NCI-H460 (cell line): ENCODE measurements around the gene VSNL1. TPM values are rescaled to one million over a fixed set of nuclear protein-coding genes. Genes with fewer than 3 reads are reported as not detected.
A peak's percentile ranks its signal among the peaks of the same experiment; 100 is the strongest.

Source experiments
- DNase-seq: peaks from one replicate; pipeline ENCODE4 v3.0.0-alpha.2; 2016; ENCODE audit warnings: low read depth; ENCODE audit errors: extremely low read depth
- polyA plus RNA-seq: library from polyadenylated mRNA; depleted of rRNA; stranded (reverse); fragments of >200 nt; gene quantifications from 2 replicates; pipeline ENCODE4 v1.2.3, GENCODE V29; 2014; cell fraction: nucleus; rRNA removed
- total RNA-seq: library from RNA; depleted of rRNA; stranded (reverse); fragments of >200 nt; shearing (Covaris generic); gene quantifications from 2 replicates; pipeline ENCODE4 v1.2.3, GENCODE V29; 2014; rRNA removed

Gene VSNL1
- not detected in 2 replicates for total RNA-seq
- not detected in 2 replicates for polyA plus RNA-seq

DNA sequence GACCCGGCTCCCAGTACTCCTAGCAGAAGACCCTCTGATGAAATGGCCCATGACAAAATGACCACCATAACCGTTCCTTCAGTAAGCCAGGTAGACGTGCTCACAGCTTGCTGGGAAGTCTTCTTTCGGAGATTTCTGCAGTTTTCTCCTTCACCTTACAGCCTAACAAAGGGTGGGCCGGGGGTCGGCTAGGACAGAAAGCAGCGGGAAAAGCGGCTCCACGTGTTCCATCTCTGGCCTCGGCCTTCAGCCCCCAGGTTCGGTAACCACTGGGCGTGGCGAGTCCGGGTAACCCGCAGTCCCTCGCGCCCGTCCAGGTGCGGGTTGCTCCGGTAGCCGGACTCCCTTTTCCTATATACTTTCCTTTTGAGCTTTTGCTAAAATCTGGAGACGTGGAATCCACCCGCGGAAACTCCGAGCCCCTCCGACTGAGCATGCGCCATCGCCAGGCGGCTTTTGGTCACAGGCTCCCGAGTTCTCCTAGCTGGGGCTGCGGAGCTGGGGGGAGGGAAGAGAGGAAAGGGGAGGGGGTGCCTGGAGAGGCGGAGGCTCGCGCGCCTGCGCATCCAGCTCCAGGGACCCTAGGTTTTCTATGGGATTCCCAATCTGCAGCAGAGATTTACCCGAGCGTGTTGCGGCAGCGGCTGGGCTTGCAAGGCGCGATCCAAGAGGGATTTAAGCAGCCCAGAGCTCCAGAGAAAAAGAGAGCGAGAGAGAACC lies at the start of gene VSNL1:
Gene VSNL1, plus strand, starts transcription at position 604 of the 720 bp plus-strand sequence. CDS start 51,379 bp downstream, outside the sequence.
- no peak for DNase-seq

DNA sequence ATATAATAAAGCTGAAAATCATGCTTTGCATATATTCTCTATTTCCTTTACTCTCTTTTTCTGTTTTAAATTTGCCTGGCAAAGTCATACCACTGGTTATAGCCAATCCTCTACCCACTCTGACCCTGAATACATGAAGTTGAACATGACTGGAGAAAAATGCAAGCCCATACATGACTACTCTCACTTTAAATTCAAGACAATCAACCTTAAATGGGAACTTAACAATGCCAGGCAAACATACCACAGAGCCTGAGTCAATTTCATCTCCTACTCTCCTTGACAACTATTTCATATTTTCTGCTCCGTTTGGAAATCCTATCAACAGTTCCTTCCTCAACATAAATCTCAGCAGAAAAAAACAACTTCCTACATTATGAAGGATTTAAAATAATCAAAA lies 44.9 kb upstream of the VSNL1 start:
- DNase-seq = no peak

DNA sequence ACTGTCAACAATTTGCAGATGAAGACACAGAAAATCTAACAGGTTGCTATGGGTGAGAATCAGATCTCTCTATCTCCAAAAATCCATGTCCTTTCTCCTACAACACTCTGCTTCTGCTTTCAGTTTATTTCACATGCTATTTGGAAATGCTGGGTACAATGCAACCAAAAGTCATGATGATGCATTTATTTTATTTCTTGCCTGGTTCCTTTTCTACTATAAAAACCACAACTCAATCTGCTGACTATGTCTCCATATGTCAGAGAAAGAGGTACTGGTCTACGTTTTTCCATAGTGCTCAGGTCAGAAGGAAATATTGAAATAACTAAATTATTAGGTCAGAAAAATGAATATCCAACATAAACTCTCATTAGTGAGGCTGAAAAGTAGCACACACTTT lies 42.8 kb upstream of the VSNL1 start:
- no peak for DNase-seq

DNA sequence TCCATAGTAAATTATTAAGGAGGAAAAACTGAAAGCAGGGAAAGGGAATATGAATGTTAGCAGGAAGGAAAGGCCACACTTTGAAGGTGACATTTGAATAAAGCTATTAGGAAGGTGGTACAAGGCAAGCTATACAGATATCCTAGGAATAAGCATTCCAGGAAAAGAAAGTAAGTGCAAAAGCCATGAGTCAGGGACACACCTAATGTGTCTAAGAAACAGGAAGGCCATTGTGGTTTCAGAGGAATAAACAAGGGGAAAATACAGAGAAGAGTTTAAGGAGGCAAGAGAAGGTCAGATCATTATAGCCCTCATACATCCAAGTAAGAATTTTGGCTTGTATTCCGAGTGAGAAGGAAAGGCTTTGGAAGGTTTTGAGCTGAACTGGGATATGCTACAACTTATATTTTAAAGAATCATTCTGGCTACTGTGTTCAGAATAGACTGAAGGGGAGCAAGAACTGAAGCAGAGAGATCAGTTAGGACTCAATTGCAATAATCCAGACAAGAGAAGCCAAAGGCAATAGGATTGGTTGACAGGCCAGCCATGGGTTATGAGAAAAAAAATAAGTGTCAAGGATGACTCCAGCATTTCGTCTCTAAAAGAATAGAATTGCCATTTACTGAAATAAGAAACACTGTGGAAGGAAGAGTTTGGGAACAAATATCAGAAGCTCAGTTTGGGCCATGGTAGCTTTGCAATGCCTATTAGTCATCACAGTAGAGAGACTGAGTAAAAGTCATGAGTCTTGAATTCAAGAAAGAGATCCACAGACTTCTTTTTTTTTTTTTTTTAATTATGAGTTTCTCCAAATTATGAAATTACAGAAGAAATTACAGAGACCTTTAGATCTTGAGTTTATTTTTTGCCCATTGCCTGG lies 33.5 kb upstream of the VSNL1 start:
- no peak for DNase-seq

DNA sequence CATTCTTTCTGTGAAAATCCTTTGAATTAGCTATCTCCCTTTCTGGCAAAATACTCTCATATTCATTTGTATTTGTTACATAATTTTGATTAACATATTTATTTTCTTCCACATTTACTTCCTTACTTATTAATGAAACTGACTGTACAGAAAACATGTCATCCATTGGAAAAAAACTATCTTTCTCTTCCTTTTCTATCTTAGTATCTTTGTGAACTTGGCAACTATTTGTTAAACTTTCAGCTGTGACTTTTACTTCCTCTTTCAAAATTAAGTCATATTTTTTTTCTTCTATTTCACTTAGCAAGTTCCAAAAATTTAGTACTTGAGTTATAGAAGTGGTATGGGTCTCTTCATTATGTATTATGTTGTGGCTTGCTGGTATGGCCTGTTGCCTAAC lies 24.8 kb upstream of the VSNL1 start:
- DNase-seq = no peak

DNA sequence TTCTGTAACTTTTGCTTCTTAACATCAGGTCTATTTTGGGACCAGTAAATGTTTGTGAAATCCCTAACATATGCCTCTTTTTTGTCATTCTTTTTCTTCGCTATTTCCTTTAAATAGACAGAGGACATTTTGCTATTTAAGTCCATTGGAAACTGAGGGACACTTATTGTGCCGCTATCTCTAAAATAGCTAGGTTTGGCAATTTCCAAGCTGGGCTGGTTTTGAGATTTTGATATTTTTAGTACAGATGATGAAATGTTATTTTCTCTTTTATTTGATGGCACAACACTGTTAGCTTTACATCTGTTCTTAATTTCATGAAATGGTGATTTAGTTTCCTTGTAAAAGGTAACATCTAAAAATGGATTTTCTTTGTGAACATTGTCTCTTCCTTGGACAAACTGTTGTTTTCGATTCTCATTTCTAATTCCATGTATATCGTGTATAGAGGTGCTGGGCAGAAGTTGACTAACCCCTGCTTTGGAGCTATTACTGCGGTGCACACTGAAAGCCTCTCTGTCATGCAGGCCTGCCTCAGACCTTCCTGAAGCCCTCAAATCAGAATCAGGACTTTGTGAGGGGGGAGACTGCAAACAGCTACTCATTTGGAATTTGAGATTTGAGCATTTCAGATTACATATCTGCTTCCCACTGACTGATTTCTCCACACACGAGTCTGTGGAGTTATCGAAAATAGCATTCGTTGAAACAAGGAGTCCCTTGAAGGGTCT lies 22.9 kb upstream of the VSNL1 start:
- no peak for DNase-seq

DNA sequence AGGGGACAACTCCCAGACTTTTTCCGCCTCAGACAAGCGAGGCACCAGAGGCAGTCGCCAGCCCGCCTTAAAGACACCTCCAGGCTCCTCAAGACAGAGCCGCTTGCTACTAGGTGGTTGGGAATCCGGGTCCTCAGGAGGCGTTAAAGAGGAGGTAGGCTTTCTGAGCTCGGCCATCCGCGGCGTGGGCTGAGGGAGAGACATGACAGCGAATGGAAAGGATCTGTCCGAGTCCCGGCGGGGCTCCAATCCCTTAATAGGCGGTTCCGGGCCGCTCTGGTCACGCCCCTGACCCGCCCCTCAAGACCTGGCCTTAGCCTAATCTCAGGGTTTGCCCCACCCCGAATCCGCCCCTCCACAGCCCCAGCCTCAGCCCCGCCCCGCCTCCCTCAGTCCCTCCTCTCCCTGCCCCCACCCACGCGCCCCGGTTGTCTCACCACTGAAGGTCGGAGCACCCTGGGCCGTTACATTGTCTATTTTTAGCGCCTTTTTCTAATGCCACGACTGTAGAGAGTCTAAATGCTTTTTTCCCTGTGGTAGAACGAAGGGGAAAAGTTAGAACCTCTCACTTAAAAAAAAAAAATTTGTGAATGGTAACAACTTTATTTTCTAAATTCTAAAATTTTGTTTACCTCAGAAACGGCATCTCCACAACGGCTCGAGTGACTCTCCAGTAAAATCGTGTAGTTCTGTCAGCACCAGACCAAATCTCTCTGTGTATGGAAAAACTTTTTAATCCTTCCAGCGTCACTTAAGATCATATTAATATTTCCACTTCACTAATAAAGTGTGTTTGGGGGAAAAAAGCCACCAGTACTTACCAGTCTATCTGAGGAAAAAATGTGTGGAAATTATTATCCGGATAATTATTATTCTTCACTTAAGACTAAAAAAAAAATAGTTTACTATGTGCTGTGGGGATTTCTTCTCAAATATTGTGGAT lies 22.0 kb upstream of the VSNL1 start, which contains the start of gene RAD51AP2:
Gene RAD51AP2, minus strand, starts transcription at position 229 of the 943 bp plus-strand sequence. Its CDS starts 25 bp downstream, at position 204.
- DNase-seq = peak; percentile 36

DNA sequence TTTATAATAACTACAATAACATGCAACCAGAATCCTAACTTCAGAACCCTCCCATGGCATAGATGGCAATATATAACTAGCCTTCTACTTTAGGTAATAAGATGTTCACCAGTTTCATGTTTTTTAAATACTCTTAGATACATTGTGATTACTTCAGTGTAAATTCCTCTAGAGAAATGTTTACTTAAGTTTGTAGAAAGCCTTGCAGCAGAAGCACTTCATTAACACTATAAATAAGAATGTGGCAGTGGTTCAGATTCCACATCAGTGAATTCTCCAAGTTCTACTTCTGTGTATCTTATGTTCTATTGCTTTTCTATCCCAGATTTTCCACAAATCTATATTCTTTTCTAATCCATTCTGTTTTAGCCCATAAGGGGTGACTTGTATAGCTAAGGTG lies 21.0 kb upstream of the VSNL1 start:
- DNase-seq = no peak

DNA sequence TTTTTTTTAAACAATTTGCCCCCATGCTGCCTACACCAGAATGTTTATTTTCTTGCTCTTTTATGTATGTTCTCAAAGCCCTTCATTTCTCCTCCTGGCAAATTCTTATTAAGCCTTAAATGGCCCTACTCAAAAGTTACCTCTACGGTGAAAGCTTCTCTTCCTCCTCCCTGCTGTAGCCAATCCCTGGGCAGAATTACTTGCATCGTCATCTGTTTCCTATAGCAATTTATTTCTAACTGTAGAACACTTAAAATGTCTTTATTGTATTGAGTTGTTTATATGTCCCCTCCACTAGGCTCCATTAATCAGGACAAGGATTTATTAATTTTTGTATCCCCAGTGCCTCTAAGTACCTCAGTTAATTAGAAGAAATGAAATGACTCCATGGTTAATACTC lies 19.7 kb upstream of the VSNL1 start:
- no peak for DNase-seq

DNA sequence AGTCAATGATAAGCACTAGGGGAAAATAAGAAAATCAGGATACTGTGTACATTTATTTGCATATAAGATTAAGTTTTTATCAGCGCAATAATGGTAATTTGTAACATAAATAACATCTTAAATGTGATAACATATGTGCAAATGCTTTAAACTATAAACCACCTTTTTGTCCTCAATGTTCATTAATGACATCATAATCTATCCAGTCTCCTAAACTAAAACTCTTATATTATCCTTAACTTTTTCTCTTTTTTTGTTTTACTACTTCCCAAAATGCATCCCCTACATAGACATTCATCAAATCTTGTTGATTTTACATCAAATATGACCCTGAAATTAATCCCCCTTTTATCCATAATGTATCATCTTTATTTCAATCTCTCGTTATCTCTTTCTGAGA lies 18.9 kb upstream of the VSNL1 start:
- DNase-seq = no peak

DNA sequence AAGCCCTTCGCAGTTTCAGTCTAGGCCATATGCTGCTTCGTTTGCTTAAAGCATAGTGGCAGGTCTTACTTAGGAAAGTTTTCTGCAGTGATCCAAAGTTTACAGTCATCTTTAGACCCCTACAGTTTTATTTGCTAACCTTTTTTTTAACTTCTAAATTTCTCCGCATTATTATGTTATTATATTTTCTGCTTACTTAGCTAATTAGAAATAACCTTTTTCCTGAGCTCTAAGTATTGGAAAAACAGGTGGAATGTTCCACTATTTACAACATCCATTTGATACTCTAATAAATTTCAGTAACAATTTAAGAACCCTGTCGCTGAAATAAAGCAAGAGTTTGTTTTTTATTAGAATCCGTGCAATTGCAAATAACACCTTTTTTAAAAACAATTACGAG lies 18.2 kb upstream of the VSNL1 start:
- DNase-seq = no peak

DNA sequence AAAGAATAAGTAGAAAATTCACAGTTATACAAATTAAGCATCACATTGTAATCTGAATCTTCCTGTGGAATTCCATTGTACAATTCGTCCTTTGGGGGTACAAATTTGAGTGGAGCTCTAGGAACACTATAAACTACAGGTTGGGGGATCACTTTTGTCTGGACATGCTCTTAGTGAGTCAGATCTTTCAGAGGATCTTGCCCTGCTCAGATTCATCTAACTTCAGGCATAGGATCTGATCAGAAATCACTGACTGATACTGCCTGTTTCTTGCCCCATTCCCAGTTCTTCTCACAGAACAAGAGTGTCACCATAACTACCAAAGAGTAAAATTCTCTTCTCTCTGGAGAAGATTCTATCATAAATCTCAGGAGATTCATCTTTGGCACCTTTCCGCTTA lies 10.7 kb upstream of the VSNL1 start:
- no peak for DNase-seq

DNA sequence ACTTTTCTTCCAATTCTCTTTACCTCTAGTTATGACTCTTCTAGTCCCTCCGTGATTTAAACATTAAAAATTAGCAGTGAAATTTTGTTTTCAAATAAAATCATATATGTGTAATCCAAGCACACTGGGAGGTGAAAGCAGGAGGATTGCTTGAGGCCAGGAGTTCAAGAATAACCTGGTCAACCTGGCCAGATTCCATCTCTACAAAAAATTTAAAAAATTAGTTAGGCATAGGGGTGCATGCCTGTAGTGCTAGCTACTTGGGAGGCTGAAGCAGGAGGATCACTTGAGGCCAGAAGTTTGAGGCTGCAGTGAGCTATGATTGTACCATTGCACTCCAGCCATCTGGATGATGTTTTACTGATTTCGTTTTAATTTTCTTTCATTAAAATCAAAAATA lies 7.0 kb upstream of the VSNL1 start:
- DNase-seq = no peak

DNA sequence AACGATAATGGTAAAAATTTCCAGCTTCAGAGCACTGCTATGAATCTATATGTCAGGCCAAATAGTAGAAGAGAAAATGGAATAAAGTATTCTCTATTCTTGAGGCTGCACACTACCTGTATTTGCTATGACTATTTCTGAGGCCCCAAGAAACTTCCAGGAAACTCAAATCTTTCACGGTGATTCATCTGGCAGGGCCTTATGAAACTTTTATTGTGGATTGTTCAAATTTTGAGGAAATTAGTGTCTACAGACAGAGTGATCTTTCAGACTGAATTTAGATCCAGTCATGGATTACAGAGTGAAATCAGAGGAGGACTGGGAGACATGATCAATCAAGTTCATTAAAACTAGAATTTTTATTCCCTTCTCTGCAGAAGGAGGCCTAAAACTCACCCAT lies 4.1 kb upstream of the VSNL1 start:
- no peak for DNase-seq

DNA sequence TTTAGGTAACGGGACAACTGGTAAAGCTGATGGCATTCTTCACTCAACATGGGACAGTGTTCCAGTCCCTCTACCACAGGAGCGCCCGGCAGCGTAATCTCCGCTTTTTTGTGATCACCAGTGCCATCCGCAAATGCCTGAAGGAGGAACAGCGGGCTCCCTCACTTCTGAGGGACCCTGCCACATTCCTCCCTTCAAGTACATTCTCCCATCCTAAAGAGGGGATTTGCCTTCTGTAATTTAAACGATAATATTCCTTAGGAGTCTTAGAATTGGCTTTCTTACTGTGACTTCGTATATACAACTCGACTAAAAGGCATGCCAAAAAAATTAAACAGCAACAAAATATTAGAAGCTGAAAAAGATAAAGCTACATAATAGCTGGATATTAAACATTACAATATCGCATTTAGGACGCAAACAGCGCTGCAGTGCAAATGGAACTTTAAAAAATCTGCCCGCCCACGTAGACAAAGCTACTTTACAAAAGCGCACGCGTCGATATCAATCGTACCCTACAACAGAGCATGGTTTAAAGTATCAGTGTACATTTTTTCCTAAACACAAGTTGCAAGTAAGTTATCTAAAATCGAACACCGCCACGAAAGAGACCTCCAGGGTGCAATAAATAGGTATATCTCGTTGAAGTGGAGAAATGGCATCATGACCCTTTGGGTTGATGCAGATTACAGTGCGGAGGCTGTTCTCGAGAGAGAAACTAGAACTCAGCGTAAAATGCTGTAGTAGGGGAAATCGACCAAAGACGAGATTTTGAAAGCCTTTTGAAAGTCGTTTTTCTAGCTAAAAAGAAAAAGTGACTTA lies 2.3 kb upstream of the VSNL1 start:
- no peak for DNase-seq

DNA sequence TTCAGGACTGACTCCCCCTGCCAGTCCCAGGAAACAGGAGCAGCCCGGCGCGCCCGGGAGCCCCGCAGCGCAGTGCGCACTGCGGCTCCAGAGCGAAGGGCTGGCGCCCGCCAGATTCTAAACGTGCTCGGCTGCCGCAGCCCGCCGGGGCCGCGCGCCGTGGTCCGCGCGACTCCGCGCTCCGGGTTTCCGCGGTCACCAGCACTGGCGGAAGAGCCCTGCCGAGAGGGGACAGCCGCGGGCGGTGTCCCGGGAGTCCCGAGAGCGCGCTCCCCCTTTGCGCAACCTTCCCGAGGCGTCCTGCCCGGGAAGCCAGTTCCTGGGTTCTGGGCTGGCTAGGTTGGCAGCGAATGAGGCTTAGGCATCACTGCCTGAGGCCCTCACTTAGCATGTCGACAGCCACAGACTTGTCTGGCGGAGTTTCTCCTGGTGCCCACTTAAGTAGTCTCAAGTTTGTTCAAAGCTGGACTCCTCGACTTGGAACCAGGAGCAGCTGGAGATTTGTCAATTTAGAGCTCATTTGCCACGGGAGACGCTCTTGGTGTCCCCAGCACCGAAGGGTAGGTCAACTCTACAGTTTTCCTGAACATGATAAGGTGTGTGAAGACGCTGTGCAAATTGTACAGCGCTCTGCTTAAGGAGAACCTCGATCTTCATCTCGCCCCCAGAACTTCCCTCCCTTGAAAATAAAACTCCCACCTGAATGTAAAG lies 1.5 kb upstream of the VSNL1 start:
- no peak for DNase-seq

DNA sequence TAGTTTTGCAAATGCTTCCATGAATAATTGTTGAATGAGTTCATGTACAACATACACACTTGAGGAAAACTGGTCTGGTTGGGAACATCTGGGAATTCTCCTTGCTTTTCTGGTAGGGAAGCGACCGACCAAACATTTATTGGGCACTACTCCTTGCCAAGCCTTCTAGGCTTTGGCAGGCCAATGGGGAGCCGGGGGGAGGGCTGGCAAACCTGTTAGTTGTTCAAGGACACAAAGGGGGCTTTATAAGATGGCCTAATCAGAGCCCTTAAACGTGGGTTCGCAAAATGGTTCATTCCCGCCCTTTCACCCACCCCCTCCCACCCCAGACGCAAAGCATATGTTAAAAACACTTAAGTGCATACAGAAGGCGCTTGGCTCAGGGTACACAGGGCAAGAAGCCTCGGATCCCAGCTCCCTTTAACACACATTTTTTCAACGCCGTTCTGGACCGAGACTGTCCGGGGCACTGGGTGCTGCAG lies 844 bp upstream of the VSNL1 start:
- no peak for DNase-seq

DNA sequence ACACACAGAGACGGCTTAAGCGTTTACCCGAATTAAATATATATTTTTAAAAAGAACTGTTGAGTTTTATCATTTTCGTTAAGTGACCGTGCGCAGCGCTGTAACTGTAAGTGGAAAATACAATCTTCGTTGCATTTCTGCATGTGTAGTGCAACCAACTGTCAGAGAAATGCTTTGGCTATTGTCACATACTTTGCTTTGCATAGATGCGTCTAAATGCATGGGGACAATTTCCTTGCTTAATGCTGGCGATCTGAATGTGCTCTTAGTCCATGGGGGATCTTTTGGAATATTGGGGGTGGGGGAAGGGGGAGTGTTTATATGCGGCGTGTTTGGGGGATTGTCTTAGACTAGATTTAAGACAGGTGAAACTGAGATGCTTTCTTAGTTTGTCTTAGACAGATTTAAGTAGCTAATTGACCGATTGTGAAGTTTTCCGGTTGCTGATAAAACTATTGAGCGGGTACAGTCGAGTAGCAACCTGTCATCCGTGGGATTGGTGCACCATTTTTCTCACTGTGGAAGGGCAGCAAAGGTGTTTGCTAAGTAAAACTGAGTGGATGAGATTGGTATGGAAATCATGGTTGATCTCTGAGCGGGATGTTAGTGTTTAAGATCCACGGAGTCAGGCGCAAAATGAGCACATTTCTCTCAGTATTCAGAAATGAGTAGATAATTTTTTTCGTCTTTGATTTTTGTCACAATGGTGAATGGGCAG lies 476 bp downstream of the VSNL1 start:
- DNase-seq = no peak
